ENCODE results near the gene PIH1D2. TPM values are rescaled to one million over a fixed set of nuclear protein-coding genes. Genes with fewer than 3 reads are reported as not detected.

Gene PIH1D2
- polyA plus RNA-seq, 3 donors from 2014 or later, result not detected

Other genes starting within 250 kb of the PIH1D2 start
- 10 to 100 TPM in 2 of 3 donors, 1 to 10 TPM in 1; 7.1 to 12.9 (median 11.4) TPM for gene ALG9, start 202.4 kb downstream of the PIH1D2 start, polyA plus RNA-seq
- gene FDXACB1, start 194.9 kb downstream of the PIH1D2 start, polyA plus RNA-seq, result 1 to 10 TPM; 3.3 to 9.8 (median 5.8) TPM
- 10 to 100 TPM; 12.4 to 14.5 (median 12.6) TPM for gene CFAP68, start 194.5 kb downstream of the PIH1D2 start, polyA plus RNA-seq
- not detected for gene CRYAB, start 162.2 kb downstream of the PIH1D2 start, polyA plus RNA-seq
- gene HSPB2, start 161.3 kb downstream of the PIH1D2 start, polyA plus RNA-seq, result not detected
- gene C11orf52, start 155.1 kb downstream of the PIH1D2 start, polyA plus RNA-seq, result not detected
- not detected for gene DIXDC1, start 136.7 kb downstream of the PIH1D2 start, polyA plus RNA-seq
- 10 to 100 TPM; 13.6 to 21.5 (median 20.7) TPM for gene DLAT, start 48.6 kb downstream of the PIH1D2 start, polyA plus RNA-seq
- 10 to 100 TPM in 2 of 3 donors, 1 to 10 TPM in 1; 5.9 to 13.7 (median 11.4) TPM for gene NKAPD1, start 282 bp upstream of the PIH1D2 start, polyA plus RNA-seq
- gene TIMM8B, start 12.7 kb upstream of the PIH1D2 start, polyA plus RNA-seq, result 100 to 1,000 TPM in 1 of 3 donors, 10 to 100 TPM in 2; 82.9 to 153 (median 90.7) TPM
- gene SDHD, start 12.9 kb upstream of the PIH1D2 start, polyA plus RNA-seq, result 100 to 1,000 TPM; 158 to 341 (median 192) TPM
- 10 to 100 TPM in 2 of 3 donors, 1 to 10 TPM in 1; 6.8 to 20.4 (median 11.2) TPM for gene IL18, start 90.1 kb upstream of the PIH1D2 start, polyA plus RNA-seq
- under 1 TPM in 1 of 3 donors, not detected in 2; 0.78 TPM for gene TEX12, start 93.4 kb upstream of the PIH1D2 start, polyA plus RNA-seq
- gene BCO2, start 101.5 kb upstream of the PIH1D2 start, polyA plus RNA-seq, result 1 to 10 TPM in 2 of 3 donors, under 1 TPM in 1; 0.41 to 2.7 (median 2.1) TPM
- 10 to 100 TPM; 14.5 to 34.1 (median 25.4) TPM for gene PTS, start 152.4 kb upstream of the PIH1D2 start, polyA plus RNA-seq
- not detected for gene PLET1, start 186.8 kb upstream of the PIH1D2 start, polyA plus RNA-seq

Measured in immature natural killer cell (primary cell).